ENCODE data around the gene GLOD5.

GLOD5 gene

GRCh38 chrX:48769230-48769629 lies 7.7 kb downstream of the GLOD5 start:
- DNase-seq = no peak

DNA sequence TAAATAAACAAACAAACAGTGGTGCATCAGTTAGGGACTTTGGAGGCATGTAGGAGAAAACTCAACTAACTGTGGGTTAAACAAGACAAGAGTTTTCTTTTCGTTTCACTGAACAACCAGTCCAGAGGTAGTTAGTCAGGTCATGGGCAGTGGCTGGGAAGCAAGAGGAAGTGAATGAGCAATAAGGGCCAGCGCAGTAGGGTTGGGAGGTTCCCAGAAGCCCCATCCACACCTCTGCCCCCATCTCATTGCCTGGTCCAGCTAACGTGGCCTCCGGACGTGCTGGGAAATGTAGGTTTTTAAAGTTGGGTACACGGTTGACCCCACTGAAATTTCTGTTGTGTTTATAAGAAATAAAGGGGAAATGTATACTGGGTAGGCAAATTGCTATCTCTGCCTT lies 8.7 kb downstream of the GLOD5 start:
- DNase-seq = no peak

DNA sequence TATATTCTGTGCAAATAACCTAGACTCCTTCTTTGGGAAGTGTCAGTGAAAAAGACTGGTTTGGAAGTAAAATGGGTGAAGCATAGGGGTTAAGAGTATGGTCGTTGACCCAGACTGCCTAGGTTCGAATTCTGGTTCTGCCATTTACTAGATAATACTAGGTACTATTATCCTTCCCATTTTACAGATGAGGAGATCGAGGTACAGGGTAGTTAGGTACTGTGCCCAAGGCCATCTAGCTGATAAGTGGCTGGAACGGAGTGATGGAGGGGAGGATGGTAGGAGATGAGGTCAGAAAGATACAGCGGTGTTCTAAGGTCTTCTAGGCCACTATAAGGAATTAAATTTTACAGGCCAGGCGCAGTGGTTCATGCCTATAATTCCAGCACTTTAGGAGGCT lies 11.1 kb downstream of the GLOD5 start:
- no peak for DNase-seq

- no peak for DNase-seq
Observed at GRCh38 chrX:48776818-48777439, 15.4 kb downstream of the GLOD5 start.

- no peak for DNase-seq
Observed at GRCh38 chrX:48779399-48779798, 17.9 kb downstream of the GLOD5 start.

- DNase-seq = no peak
Observed at GRCh38 chrX:48781705-48782104, 20.2 kb downstream of the GLOD5 start.

- DNase-seq = no peak
Observed at GRCh38 chrX:48782216-48782615, 20.7 kb downstream of the GLOD5 start.

DNA sequence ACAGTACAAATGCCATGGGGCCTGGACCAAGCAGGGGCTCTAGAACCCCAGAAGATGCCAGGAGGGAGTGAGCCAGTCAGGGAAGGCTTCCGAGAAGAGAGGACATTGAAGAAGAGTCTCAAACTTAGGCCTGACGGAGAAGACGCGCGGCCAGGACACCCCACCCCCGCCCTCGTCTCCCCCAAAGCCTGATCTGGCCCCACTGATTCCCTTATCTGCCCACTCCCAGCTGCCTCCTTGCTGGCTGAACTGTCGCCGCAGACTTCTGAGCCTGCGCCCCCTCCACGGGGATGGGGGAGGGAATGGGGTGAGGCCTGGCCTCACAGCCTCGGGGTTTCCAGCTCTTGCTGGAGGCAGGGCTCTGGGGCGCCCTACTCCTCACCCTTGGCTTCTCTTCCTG lies 21.2 kb downstream of the GLOD5 start:
- DNase-seq = no peak

DNA sequence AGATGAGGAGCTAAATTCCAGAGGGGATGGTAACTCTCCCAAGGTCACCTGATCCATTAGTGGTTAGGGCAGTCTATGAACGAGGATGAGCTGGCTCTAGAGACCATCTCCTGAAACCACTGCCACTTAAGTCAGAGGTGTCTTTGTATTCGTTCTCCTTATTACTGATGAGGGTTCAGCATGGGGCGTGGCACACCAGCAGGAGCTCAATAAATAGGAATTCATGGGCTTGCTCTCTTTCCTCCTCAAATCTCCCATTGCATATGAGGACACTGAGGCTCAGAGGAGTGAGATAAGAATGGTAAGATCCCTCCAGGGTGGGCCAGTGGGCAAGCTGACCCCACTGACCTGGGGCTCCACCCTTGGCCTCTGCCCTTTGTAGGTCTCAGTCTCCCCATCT lies 23.2 kb downstream of the GLOD5 start:
- no peak for DNase-seq

GRCh38 chrX:48785186-48785539 lies 23.6 kb downstream of the GLOD5 start:
- DNase-seq = no peak

- DNase-seq = no peak
Observed at GRCh38 chrX:48785540-48786214, 24.1 kb downstream of the GLOD5 start.

- no peak for DNase-seq
Observed at GRCh38 chrX:48786341-48786800, 24.8 kb downstream of the GLOD5 start, which contains the start of gene GATA1. TSS of gene GATA1 (plus strand) at chrX:48786590. CDS start at chrX:48791110, 4,520 bp downstream.

GRCh38 chrX:48786825-48787504 lies 25.4 kb downstream of the GLOD5 start:
- DNase-seq = no peak

GRCh38 chrX:48787505-48788443 lies 26.2 kb downstream of the GLOD5 start:
- DNase-seq = no peak

- DNase-seq = no peak
Observed at GRCh38 chrX:48789366-48790220, 28.0 kb downstream of the GLOD5 start.

DNA sequence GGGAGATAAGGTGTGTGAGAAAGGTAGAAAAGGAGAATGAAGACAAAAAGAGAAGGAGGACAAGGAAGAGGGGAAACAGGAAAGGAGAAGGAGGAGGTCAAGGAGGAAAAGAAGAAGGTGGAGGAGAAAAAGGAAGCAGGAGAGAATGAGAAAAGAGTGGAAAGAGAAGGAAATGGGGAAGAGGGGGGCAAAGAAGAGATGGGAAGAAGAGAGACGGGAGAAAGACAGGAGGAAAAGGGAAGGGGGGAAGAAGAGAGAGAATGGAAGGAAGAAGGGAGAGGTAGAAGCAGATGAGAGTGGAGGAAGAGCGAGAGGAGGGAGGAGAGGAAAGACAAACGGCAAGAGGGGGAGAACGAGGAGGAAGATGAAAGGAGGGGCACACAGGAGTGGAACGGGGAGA lies 28.9 kb downstream of the GLOD5 start:
- no peak for DNase-seq

- no peak for DNase-seq
Observed at GRCh38 chrX:48791063-48791820, 29.7 kb downstream of the GLOD5 start.

DNA sequence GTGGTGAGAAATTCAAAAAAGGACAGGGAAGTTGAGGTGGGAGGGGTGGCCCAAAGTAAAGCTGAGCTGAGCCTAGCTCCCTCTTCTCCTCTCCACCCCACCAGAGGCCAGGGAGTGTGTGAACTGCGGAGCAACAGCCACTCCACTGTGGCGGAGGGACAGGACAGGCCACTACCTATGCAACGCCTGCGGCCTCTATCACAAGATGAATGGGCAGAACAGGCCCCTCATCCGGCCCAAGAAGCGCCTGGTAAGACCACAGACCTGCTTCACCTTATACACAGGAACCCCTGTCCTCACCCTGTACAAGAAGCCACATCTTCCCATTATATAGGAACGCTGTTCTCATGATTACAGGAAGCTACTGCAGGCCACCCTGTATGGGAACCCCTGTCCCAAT lies 30.7 kb downstream of the GLOD5 start:
- DNase-seq = no peak

- DNase-seq = no peak
Observed at GRCh38 chrX:48793935-48794334, 32.4 kb downstream of the GLOD5 start.

- DNase-seq = no peak
Observed at GRCh38 chrX:48794340-48794910, 32.9 kb downstream of the GLOD5 start.
